GM21390 (cell line): Measurements from ENCODE around the gene AQP9.

Source experiments
- ATAC-seq: cut with Tn5 transposase; IDR thresholded peaks from one replicate; pipeline ENCODE4 v1.9.1; 2021; ENCODE audit not compliant: unreplicated experiment

AQP9 gene

DNA sequence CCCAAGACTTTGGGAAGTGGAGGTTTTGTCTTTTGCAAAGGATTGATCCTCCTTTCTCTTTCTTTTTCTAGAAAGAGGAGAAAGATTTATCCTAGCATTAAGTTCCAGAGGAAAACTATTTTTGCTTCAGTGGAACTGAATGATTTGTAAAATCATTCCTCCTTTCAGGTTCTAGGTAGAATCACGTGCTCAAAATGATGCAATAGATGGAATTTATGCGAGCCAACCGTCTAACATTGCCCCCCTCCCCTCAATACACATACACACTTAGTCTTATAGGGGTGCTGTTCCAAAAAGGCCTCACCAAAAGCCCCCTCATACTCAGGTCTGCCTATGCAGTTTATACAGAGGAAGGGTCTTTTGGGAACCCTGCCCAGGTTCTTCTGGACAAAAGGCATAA, 85.3 kb downstream of the AQP9 start:
- ATAC-seq: no peak

DNA sequence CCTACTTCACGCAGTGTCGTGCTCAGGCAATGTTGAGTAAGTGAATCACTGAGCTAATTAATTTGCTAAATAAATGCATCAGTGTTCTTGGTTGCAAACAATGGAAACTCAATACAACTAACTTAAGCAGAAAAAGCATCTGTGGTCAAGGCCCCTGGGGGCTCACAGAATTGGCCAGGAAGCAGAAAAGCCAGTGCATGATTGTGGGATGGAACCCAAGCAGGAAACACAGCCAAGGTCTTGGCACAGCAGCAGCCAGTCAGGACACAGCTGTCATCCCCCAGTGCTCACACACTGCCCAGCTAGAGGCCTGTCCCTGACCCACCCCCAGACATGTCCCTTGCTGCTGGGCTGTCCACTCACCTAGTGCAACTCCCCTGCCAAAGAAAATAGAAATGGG, 85.9 kb downstream of the AQP9 start:
- ATAC-seq: no peak

DNA sequence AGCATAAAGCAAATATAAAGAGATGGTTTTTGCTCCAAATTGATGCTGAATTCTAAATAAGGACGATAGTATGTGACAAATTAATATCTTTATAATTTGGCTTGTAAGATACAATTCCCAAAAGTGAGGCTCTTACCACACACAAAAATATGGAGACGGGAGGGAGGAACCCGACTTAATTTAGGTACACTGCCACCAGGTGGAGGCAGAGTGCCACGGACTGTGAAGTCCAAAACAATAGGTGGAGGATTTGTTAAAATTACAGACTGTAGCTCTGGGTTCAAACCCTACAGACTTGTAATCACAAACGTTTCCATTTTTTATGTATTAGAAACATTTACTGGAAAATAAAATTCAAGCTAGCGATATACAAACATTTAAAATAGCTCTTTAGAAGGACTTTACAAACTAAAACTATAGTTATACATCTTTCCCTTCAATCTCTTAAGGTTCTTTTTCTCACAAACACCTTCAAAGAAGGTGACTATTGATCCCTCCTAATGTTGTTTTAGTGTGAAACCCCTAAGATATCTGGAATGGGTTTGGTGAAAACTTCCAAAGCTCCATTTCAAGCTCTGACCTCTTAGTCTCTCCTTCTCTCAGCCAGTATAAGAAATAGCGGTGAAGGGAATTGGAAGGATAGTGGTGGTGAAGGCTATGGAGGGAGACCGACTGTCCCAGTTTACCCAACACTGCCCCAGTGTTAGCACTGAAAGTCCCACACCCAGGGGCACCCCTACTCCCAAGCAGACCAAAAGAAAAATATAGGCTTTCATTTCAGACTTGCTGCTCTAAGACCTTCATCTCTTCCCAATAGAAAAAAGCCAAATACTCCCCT, 89.7 kb downstream of the AQP9 start:
- ATAC-seq: no peak

DNA sequence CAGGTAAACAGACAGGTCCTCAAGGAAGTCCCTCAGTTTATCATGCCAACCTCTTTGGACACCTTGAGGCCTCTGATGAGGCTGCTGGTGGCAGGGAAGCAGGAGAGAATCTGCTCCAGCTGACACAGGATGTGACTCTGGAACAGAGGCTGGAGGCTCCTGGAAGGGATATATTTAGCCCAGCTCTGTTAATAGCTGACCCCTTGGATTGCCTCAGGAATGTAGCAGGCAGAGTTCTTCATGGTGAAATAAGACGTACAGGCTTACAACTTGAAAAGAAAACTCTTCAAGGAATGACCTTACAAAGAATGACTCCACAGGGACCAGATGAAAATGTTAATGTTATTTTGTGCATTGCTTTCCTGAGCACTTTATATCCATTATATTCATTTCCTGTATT, 90.5 kb downstream of the AQP9 start:
- no peak for ATAC-seq

DNA sequence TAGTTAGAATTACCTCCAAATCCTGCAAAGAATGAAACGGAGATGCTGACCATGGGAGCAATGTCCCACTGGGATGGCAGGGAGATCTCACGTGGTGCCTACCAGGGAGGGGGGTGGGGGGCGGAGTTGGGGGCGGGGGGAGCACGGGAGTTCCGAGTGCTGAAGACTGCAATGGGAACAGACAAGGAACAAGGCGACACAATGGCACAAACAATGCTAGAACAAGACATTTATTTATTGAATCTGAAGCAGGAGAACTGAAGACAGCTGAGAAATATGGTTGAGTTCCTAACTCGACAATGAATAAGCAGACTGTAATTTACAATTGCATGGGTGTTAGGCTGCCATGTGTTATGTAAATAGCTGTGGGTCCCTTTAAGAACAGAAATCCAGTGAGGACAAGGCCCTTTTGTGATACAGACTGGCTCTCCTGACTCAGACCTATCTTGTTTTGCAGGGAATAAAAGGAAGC, 91.2 kb downstream of the AQP9 start:
- no peak for ATAC-seq

DNA sequence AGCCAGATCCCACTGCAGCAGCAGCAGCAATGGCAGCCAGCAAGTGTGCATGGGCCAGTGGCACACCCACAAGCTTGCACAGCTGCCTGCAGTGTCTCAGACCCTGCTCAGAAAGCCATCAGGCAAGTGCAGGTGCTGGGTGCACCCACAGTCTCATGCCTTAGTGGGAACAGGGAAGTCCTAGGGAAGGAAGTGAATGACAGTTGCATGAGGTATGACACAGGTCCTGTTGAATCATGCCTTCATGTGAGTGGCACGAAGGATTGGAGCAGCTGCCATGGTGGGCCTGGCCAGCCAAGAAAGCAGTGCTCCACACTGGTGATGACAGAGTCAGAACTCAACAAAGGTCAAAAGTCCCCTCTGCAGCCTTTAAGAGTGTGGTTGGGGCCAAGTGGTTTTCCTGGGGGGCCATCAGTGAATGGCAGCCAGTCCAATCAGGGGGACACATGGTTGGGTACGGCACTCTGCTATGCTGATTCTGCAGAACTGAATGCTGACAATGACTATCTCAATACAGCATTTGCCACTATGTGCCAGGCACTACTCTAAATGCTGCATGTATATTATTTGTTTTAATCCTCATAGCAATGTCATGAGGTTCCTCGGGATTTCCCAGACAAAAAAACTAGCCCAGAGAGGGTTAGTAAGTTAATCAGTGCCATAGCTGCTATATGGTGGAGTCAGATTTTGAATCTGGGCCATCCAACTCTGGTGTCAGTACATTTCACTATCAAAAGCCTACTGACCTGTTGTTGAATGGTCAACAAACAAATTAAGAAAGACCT, 94.3 kb downstream of the AQP9 start:
- ATAC-seq: no peak

DNA sequence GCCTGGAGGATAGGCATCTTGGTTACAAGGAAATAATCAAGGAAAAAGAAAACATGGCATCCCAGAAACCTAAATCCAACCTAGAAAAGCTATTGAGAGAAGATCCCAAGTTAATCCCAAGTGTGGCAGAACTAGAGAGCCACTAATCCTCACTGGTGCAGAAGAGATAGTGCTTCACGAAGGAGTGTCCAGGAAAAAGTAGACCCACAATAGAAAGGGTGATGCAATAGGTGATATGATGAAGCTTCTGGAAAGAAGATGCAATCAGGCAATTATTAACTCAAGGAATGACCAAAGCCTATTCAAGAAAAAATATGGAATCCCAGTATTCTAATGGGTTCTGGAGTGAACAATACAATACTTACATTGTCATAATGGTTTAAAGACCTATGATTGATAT, 95.2 kb downstream of the AQP9 start:
- no peak for ATAC-seq
